ENCODE results near the gene EIF6. TPM values are rescaled to one million over a fixed set of nuclear protein-coding genes. Genes with fewer than 3 reads are reported as not detected.

Gene EIF6
- total RNA-seq, 3 donors from 2014 or later (not counting 1 experiment from before 2014, with no cell fraction given) = 73.9 to 81.4 (median 79.0) TPM

DNA sequence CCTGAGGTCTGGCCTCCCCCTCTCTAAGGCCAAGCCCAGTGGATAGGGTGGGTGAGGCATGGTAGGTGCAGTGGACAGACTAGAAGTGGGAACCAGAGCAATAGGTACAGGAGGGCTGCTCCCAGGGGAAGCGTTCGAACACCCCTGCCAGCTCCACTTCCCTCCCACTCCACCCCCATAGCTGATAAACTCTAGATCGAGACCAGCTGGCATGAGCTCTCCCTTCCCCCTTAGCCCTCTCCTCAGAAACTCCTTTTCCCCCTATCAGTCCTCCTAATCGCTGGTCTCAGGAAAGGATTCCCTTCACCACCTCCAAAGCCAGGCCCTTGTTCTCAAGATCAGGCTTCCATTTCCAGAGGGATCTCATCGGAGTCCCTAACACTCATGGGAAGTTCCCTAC, 13.7 kb upstream of the EIF6 start:
- Mint-ChIP-seq H3K36me3 (no peaks in the 10 kb centered on the region), H3K4me1 (peaks cover 6% of the 10 kb centered on the region in 2 donors), H3K27ac (no peak overlapping the region), H3K27me3 (ENCODE audit: low read depth in 2 of 2) (peaks cover 0 to 3% of the 10 kb centered on the region in 2 donors), H3K4me3 (no peak overlapping the region), H3K9me3 (no peaks in the 10 kb centered on the region)
- DNase-seq = no peak
- Histone ChIP-seq H3K4me1 (ENCODE audit: control insufficient read depth, insufficient read depth, low read length) (no peaks in the 10 kb centered on the region), H3K36me3 (ENCODE audit: control insufficient read depth, insufficient read depth, low read length) (no peaks in the 10 kb centered on the region), H3K4me3 (ENCODE audit: low read length) (no peak overlapping the region), H3K27me3 (ENCODE audit: control insufficient read depth, insufficient read depth, low read length) (no peaks in the 10 kb centered on the region), H3K9me3 (ENCODE audit: control insufficient read depth, insufficient read depth, low read length) (no peaks in the 10 kb centered on the region), H3K27ac (ENCODE audit: low read length) (no peak overlapping the region)
- intact Hi-C loops (cut with micrococcal nuclease) = no loop called here
- WGBS (ENCODE audit: insufficient coverage) = 82% methylated on average over 5 of the region's 5 CpGs
- TF ChIP-seq, protein P1, sequence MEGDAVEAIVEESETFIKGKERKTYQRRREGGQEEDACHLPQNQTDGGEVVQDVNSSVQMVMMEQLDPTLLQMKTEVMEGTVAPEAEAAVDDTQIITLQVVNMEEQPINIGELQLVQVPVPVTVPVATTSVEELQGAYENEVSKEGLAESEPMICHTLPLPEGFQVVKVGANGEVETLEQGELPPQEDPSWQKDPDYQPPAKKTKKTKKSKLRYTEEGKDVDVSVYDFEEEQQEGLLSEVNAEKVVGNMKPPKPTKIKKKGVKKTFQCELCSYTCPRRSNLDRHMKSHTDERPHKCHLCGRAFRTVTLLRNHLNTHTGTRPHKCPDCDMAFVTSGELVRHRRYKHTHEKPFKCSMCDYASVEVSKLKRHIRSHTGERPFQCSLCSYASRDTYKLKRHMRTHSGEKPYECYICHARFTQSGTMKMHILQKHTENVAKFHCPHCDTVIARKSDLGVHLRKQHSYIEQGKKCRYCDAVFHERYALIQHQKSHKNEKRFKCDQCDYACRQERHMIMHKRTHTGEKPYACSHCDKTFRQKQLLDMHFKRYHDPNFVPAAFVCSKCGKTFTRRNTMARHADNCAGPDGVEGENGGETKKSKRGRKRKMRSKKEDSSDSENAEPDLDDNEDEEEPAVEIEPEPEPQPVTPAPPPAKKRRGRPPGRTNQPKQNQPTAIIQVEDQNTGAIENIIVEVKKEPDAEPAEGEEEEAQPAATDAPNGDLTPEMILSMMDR (IDR thresholded peaks at IDR 0.05) = no peak
- ATAC-seq = no peak

DNA sequence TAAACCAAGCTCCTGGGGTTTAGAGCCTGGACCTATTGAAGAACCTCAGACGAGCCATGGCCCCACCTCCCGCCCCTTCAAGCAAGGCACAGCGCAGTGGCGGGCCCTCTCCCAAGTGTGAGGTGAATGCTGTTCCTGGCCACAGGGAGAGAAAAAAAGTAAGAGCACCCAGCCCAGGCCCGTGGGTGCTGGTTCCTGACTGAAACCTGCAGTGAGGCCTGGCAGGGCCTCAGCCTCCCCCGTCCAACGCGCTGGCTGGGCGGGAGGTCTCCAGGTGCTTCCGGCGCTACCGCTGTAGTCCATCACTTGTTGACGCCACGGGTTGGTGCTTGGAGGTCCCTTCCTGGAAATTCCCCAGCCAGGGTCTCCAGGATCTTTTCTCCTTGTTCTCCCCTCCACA, 13.2 kb upstream of the EIF6 start:
- Histone ChIP-seq H3K27ac (ENCODE audit: low read length) (no peak overlapping the region), H3K36me3 (ENCODE audit: control insufficient read depth, insufficient read depth, low read length) (no peaks in the 10 kb centered on the region), H3K9me3 (ENCODE audit: control insufficient read depth, insufficient read depth, low read length) (no peaks in the 10 kb centered on the region), H3K4me3 (ENCODE audit: low read length) (no peak overlapping the region), H3K27me3 (ENCODE audit: control insufficient read depth, insufficient read depth, low read length) (no peaks in the 10 kb centered on the region), H3K4me1 (ENCODE audit: control insufficient read depth, insufficient read depth, low read length) (no peaks in the 10 kb centered on the region)
- Mint-ChIP-seq H3K27ac (no peak overlapping the region), H3K4me1 (peaks cover 6% of the 10 kb centered on the region in 2 donors), H3K4me3 (no peak overlapping the region), H3K27me3 (ENCODE audit: low read depth in 2 of 2) (peaks cover 0 to 3% of the 10 kb centered on the region in 2 donors), H3K36me3 (no peaks in the 10 kb centered on the region), H3K9me3 (no peaks in the 10 kb centered on the region)
- TF ChIP-seq, protein P1 (IDR thresholded peaks at IDR 0.05) = no peak
- DNase-seq = no peak
- 93% methylated on average over 14 of the region's 14 CpGs for WGBS (ENCODE audit: insufficient coverage)
- no peak for ATAC-seq
- intact Hi-C loops (cut with micrococcal nuclease) = no loop called here

DNA sequence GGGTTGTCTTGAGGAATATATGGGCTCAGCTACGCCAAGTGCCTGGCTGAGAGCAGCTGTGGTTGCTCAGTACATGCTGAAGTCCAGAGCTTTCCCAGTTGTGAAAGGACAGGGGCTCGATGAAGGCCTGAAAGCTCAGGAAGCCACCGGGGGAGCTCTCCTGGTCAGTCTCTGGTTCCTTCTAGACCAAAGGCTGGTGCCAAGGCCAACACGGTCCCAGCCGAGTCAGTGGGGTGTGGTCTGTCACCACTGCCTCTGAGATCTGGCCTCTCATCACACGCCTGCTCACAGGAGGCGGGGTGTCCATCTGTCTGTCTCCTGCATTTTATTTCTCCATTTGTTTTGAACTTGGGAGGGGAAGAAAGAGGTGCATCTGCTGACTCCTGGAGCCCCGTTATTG, 12.6 kb upstream of the EIF6 start:
- Histone ChIP-seq H3K4me3 (ENCODE audit: low read length) (no peak overlapping the region), H3K9me3 (ENCODE audit: control insufficient read depth, insufficient read depth, low read length) (no peaks in the 10 kb centered on the region), H3K4me1 (ENCODE audit: control insufficient read depth, insufficient read depth, low read length) (no peaks in the 10 kb centered on the region), H3K27ac (ENCODE audit: low read length) (no peak overlapping the region), H3K36me3 (ENCODE audit: control insufficient read depth, insufficient read depth, low read length) (no peaks in the 10 kb centered on the region), H3K27me3 (ENCODE audit: control insufficient read depth, insufficient read depth, low read length) (no peaks in the 10 kb centered on the region)
- peaks cover 0 to 5% of the 10 kb centered on the region in 2 donors for H3K27me3 Mint-ChIP-seq (ENCODE audit: low read depth in 2 of 2)
- H3K4me3 Mint-ChIP-seq = no peak overlapping the region
- H3K9me3 Mint-ChIP-seq = no peaks in the 10 kb centered on the region
- H3K4me1 Mint-ChIP-seq = peaks cover 6% of the 10 kb centered on the region in 2 donors
- TF ChIP-seq, protein P1 (IDR thresholded peaks at IDR 0.05) = no peak
- 70% methylated on average over 7 of the region's 8 CpGs for WGBS (ENCODE audit: insufficient coverage)
- intact Hi-C loops (cut with micrococcal nuclease) = no loop called here
- no peaks in the 10 kb centered on the region for H3K36me3 Mint-ChIP-seq
- DNase-seq (no peak), ATAC-seq (no peak)
- no peak overlapping the region for H3K27ac Mint-ChIP-seq

DNA sequence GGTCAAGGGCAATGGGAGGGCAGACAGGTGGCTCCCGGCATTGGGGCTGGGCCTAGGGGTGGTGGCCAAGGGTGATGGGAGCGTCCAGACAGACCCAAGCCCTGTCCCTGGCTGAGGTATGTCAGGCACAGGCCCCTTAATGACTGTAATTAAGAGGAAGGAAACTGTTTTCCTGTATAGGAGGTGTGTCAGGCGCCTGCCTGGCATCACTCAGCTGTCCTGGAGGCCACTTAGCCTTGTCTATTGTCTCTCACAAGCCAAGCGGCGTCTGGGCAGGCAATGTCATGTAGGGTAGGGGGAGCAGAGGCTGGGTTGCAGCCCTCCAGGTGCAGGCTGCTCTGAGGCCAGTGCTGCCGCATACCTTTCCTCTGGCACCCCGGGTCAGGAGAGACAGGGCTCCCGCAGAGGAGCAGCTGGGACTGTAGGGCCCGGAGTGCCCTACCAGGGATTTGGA, 11.6 kb upstream of the EIF6 start:
- no peaks in the 10 kb centered on the region for H3K9me3 Mint-ChIP-seq
- H3K36me3 ChIP-seq (ENCODE audit: control insufficient read depth, insufficient read depth, low read length) = no peaks in the 10 kb centered on the region
- H3K27me3 Mint-ChIP-seq (ENCODE audit: low read depth in 2 of 2) = peaks cover 0 to 5% of the 10 kb centered on the region in 2 donors
- H3K4me1 ChIP-seq (ENCODE audit: control insufficient read depth, insufficient read depth, low read length) = no peaks in the 10 kb centered on the region
- ATAC-seq (no peak), DNase-seq (no peak)
- H3K36me3 Mint-ChIP-seq = no peaks in the 10 kb centered on the region
- no peak overlapping the region for H3K27ac Mint-ChIP-seq
- H3K9me3 ChIP-seq (ENCODE audit: control insufficient read depth, insufficient read depth, low read length) = no peaks in the 10 kb centered on the region
- intact Hi-C loops (cut with micrococcal nuclease) = no loop called here
- peaks cover 6% of the 10 kb centered on the region in 2 donors for H3K4me1 Mint-ChIP-seq
- H3K4me3 ChIP-seq (ENCODE audit: low read length) = no peak overlapping the region
- no peak overlapping the region for H3K4me3 Mint-ChIP-seq
- no peaks in the 10 kb centered on the region for H3K27me3 ChIP-seq (ENCODE audit: control insufficient read depth, insufficient read depth, low read length)
- H3K27ac ChIP-seq (ENCODE audit: low read length) = no peak overlapping the region
- WGBS (ENCODE audit: insufficient coverage) = 79% methylated on average over 9 of the region's 9 CpGs
- TF ChIP-seq, protein P1 (IDR thresholded peaks at IDR 0.05) = no peak
